IPS-20b (cell line): Measurements from ENCODE around the gene FAM131C.
"Not testable (repeated sequence)": the region's sequence is repeated elsewhere in the genome, so short reads cannot be mapped to it uniquely, and the experiment has no call there.

Experiments
- H3K27ac ChIP-seq: one replicate; pipeline ENCODE4 v1.5.1; 2013; ENCODE audit warnings: low read length
- H3K27me3 ChIP-seq: 2 replicates; pipeline ENCODE4 v1.6.1; 2013; ENCODE audit warnings: mild to moderate bottlenecking, low read length, inconsistent platforms; ENCODE audit not compliant: insufficient read depth
- H3K36me3 ChIP-seq: 2 replicates; pipeline ENCODE4 v1.6.1; 2013; ENCODE audit warnings: low read depth, mild to moderate bottlenecking, inconsistent platforms, low read length, moderate library complexity; ENCODE audit not compliant: insufficient read depth
- H3K4me1 ChIP-seq: 2 replicates; pipeline ENCODE4 v1.6.1; 2013; ENCODE audit warnings: mild to moderate bottlenecking, control low read depth, inconsistent platforms, low read length, moderate library complexity; ENCODE audit not compliant: insufficient read depth
- H3K4me3 ChIP-seq: 2 replicates; pipeline ENCODE4 v1.5.1; 2013; ENCODE audit warnings: mild to moderate bottlenecking, low read length, inconsistent platforms
- H3K9ac ChIP-seq: 2 replicates; pipeline ENCODE4 v1.6.1; 2013; ENCODE audit warnings: low read depth, mild to moderate bottlenecking, inconsistent platforms, low read length, moderate library complexity
- H3K9me3 ChIP-seq: 2 replicates; pipeline ENCODE4 v1.6.1; 2013; ENCODE audit warnings: mild to moderate bottlenecking, low read depth, low read length, inconsistent platforms; ENCODE audit not compliant: insufficient read depth

The FAM131C gene

GRCh38 chr1:16041200-16041599 is 32.3 kb downstream of the FAM131C start:
- H3K4me3 ChIP-seq, result no peak overlapping the region
- H3K9me3 ChIP-seq, result no peaks in the 10 kb centered on the region
- no peaks in the 10 kb centered on the region for H3K4me1 ChIP-seq
- H3K27me3 ChIP-seq, result no peaks in the 10 kb centered on the region
- H3K36me3 ChIP-seq, result no peaks in the 10 kb centered on the region
- no peak overlapping the region for H3K27ac ChIP-seq
- no peak overlapping the region for H3K9ac ChIP-seq

GRCh38 chr1:16039871-16040270 is 33.6 kb downstream of the FAM131C start:
- not testable (repeated sequence) for H3K36me3 ChIP-seq, H3K9me3 ChIP-seq, H3K9ac ChIP-seq, H3K4me3 ChIP-seq, H3K27me3 ChIP-seq, H3K4me1 ChIP-seq, H3K27ac ChIP-seq

- H3K36me3 ChIP-seq, result no peaks in the 10 kb centered on the region
- no peaks in the 10 kb centered on the region for H3K27me3 ChIP-seq
- H3K27ac ChIP-seq, result no peak overlapping the region
- no peak overlapping the region for H3K4me3 ChIP-seq
- H3K9me3 ChIP-seq, result no peaks in the 10 kb centered on the region
- H3K4me1 ChIP-seq, result no peaks in the 10 kb centered on the region
- H3K9ac ChIP-seq, result no peak overlapping the region
Measured at GRCh38 chr1:16038620-16038912, 34.9 kb downstream of the FAM131C start.

- not testable (repeated sequence) for H3K9me3 ChIP-seq, H3K4me1 ChIP-seq, H3K36me3 ChIP-seq, H3K9ac ChIP-seq, H3K4me3 ChIP-seq, H3K27me3 ChIP-seq, H3K27ac ChIP-seq
Measured at GRCh38 chr1:16036461-16036860, 37.0 kb downstream of the FAM131C start.

GRCh38 chr1:16033103-16033632 is 40.3 kb downstream of the FAM131C start:
- H3K9ac ChIP-seq, H3K4me3 ChIP-seq, H3K27ac ChIP-seq, H3K4me1 ChIP-seq, H3K27me3 ChIP-seq, H3K36me3 ChIP-seq, H3K9me3 ChIP-seq: not testable (repeated sequence)

- H3K27me3 ChIP-seq, result no peaks in the 10 kb centered on the region
Measured at GRCh38 chr1:16032388-16033102, 40.9 kb downstream of the FAM131C start.

GRCh38 chr1:16031551-16031950 is 41.9 kb downstream of the FAM131C start:
- no peak overlapping the region for H3K9ac ChIP-seq
- H3K9me3 ChIP-seq, result no peaks in the 10 kb centered on the region
- no peak overlapping the region for H3K4me3 ChIP-seq
- no peak overlapping the region for H3K27ac ChIP-seq
- H3K27me3 ChIP-seq, result no peaks in the 10 kb centered on the region
- H3K36me3 ChIP-seq, result no peaks in the 10 kb centered on the region
- no peaks in the 10 kb centered on the region; the same call in 1 of the 2 replicates for H3K4me1 ChIP-seq

More at GRCh38 chr1:16032388-16033102, 40.9 kb downstream of the FAM131C start:
- no peak overlapping the region for H3K27ac ChIP-seq
- no peak overlapping the region for H3K4me3 ChIP-seq
- H3K9me3 ChIP-seq, result no peaks in the 10 kb centered on the region
- no peak overlapping the region for H3K9ac ChIP-seq
- no peaks in the 10 kb centered on the region for H3K36me3 ChIP-seq
- H3K4me1 ChIP-seq, result no peaks in the 10 kb centered on the region

GRCh38 chr1:16029288-16029687 is 44.2 kb downstream of the FAM131C start:
- H3K27me3 ChIP-seq, result peaks cover 12% of the 10 kb centered on the region; the same call in 1 of the 2 replicates
- H3K36me3 ChIP-seq, result no peaks in the 10 kb centered on the region
- no peak overlapping the region for H3K9ac ChIP-seq
- no peak overlapping the region for H3K4me3 ChIP-seq
- no peaks in the 10 kb centered on the region; the same call in 1 of the 2 replicates for H3K4me1 ChIP-seq
- H3K9me3 ChIP-seq, result no peaks in the 10 kb centered on the region
- no peak overlapping the region for H3K27ac ChIP-seq

GRCh38 chr1:16029003-16029268 is 44.5 kb downstream of the FAM131C start:
- H3K9me3 ChIP-seq, H3K27ac ChIP-seq, H3K4me3 ChIP-seq: not testable (repeated sequence)

GRCh38 chr1:16028237-16029002 is 45.0 kb downstream of the FAM131C start:
- no peak overlapping the region for H3K27ac ChIP-seq
- peaks cover 21% of the 10 kb centered on the region for H3K27me3 ChIP-seq
- no peaks in the 10 kb centered on the region; the same call in 1 of the 2 replicates for H3K4me1 ChIP-seq
- H3K9me3 ChIP-seq, result no peaks in the 10 kb centered on the region
- H3K4me3 ChIP-seq, result no peak overlapping the region
- no peak overlapping the region for H3K9ac ChIP-seq
- no peaks in the 10 kb centered on the region for H3K36me3 ChIP-seq

More at GRCh38 chr1:16029003-16029268, 44.5 kb downstream of the FAM131C start:
- peaks cover 15% of the 10 kb centered on the region; the same call in 1 of the 2 replicates for H3K27me3 ChIP-seq
- not testable (repeated sequence) for H3K9ac ChIP-seq, H3K36me3 ChIP-seq, H3K4me1 ChIP-seq

GRCh38 chr1:16026723-16027484 is 46.5 kb downstream of the FAM131C start:
- no peaks in the 10 kb centered on the region for H3K36me3 ChIP-seq
- H3K27ac ChIP-seq, result no peak overlapping the region
- H3K4me1 ChIP-seq, result no peaks in the 10 kb centered on the region; the same call in 1 of the 2 replicates
- H3K9ac ChIP-seq, result no peak overlapping the region
- H3K9me3 ChIP-seq, result no peaks in the 10 kb centered on the region
- peak overlapping the region; percentile 61; the same call in 1 of the 2 replicates for H3K4me3 ChIP-seq
- H3K27me3 ChIP-seq, result peaks cover 35% of the 10 kb centered on the region
